Chondrocyte (in vitro differentiated cells): ENCODE results near the gene GMPR. TPM values are rescaled to one million over a fixed set of nuclear protein-coding genes. Genes with fewer than 3 reads are reported as not detected.
"Not testable (repeated sequence)": the region's sequence is repeated elsewhere in the genome, so short reads cannot be mapped to it uniquely, and the experiment has no call there.

Source experiments
- DNase-seq: peaks from one replicate; pipeline ENCODE4 v3.0.0; 2021; ENCODE audit warnings: mixed read lengths, low spot score
- H3K27ac Mint-ChIP-seq: one replicate; pipeline ENCODE4 v1.8.0; 2021; ENCODE audit warnings: mild to moderate bottlenecking, moderate library complexity, mixed read lengths; ENCODE audit not compliant: unreplicated experiment
- H3K27me3 Mint-ChIP-seq: 2 replicates; pipeline ENCODE4 v1.8.0; 2021; ENCODE audit warnings: low read depth, mixed read lengths
- H3K36me3 Mint-ChIP-seq: 2 replicates; pipeline ENCODE4 v1.8.0; 2021; ENCODE audit warnings: low read depth, mixed read lengths
- H3K4me1 Mint-ChIP-seq: 2 replicates; pipeline ENCODE4 v1.8.0; 2021; ENCODE audit warnings: low read depth, mild to moderate bottlenecking, mixed read lengths
- H3K4me3 Mint-ChIP-seq: one replicate; pipeline ENCODE4 v1.8.0; 2021; ENCODE audit warnings: mild to moderate bottlenecking, moderate library complexity, mixed read lengths; ENCODE audit not compliant: unreplicated experiment
- H3K9me3 Mint-ChIP-seq: 2 replicates; pipeline ENCODE4 v1.8.0; 2021; ENCODE audit warnings: low read depth, mixed read lengths
- CTCF ChIP-seq: fragments of 200-600 bp; sonication (generic); IDR thresholded peaks from 2 replicates; pipeline ENCODE4 v1.5.0; 2021; ENCODE audit warnings: antibody characterized with exemption, mild to moderate bottlenecking, moderate library complexity
- total RNA-seq: library from RNA; stranded (reverse); gene quantifications from 3 replicates; pipeline ENCODE4 v1.2.1, GENCODE V29; 2021

Gene GMPR
- total RNA-seq, 1 donor from 2014 or later: 9.7 TPM

- no peaks in the 10 kb centered on the region for H3K9me3 Mint-ChIP-seq
- H3K36me3 Mint-ChIP-seq: no peaks in the 10 kb centered on the region
- H3K27me3 Mint-ChIP-seq: no peaks in the 10 kb centered on the region
- DNase-seq: no peak
- no peak for TF ChIP-seq CTCF
- H3K27ac Mint-ChIP-seq: peak overlapping the region; percentile 66
- no peak overlapping the region for H3K4me3 Mint-ChIP-seq
- peaks cover 29% of the 10 kb centered on the region for H3K4me1 Mint-ChIP-seq
These were observed 21.8 kb upstream of the GMPR start for GRCh38 chr6:16216501-16217155.

DNA sequence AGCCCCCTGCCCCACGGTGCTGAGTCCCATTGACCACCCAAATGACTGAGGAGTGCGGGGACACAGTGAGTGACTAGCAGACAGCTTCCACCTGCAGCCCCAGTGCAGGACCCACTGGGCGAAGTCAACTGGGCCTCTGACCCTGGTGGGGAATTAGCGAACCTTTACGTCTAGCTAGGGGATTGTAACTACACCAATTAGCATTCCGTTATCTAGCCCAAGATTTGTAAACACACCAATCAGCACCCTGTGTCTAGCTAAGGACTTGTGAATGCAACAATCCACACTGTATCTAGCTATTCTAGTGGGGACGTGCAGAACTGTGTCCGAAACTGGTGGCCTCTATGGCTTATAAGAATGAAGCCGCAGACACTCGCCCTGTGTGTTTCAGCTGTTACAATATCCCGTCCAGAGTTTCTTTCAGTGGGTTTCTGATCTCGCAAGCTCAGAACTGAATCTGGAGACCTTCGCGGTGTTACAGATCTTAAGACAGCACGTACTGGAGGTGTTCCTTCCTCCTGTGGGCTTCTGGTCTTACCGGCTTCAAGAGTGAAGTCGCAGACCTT lies 21.1 kb upstream of the GMPR start:
- Mint-ChIP-seq H3K4me1 (peaks cover 29% of the 10 kb centered on the region), H3K4me3 (no peak overlapping the region), H3K9me3 (no peaks in the 10 kb centered on the region), H3K27ac (peak overlapping the region; percentile 8), H3K36me3 (no peaks in the 10 kb centered on the region), H3K27me3 (no peaks in the 10 kb centered on the region)
- DNase-seq: no peak
- TF ChIP-seq CTCF: no peak

DNA sequence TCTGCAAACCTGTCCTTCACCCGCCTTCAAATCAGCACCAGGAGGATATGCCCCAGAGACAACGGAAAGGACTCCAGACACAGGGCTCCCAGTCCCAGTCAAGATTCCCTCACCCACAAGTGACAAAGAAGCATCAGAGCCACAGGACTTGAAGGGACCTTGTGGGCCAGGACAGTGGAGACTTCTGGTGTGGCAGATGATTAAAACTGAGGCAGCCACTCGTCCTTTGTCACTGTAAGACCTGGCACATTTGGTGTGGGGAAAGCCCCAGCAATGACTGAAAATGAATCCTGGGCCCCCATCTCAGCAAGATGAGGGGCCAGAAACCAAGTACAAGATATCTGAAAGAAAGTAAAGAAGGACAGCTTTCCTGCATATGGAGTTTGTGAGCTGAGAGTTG lies 15.6 kb upstream of the GMPR start:
- Mint-ChIP-seq H3K4me3 (no peak overlapping the region), H3K27ac (peak overlapping the region; percentile 10), H3K36me3 (no peaks in the 10 kb centered on the region), H3K4me1 (peaks cover 31% of the 10 kb centered on the region), H3K9me3 (no peaks in the 10 kb centered on the region), H3K27me3 (no peaks in the 10 kb centered on the region)
- no peak for TF ChIP-seq CTCF
- no peak for DNase-seq

DNA sequence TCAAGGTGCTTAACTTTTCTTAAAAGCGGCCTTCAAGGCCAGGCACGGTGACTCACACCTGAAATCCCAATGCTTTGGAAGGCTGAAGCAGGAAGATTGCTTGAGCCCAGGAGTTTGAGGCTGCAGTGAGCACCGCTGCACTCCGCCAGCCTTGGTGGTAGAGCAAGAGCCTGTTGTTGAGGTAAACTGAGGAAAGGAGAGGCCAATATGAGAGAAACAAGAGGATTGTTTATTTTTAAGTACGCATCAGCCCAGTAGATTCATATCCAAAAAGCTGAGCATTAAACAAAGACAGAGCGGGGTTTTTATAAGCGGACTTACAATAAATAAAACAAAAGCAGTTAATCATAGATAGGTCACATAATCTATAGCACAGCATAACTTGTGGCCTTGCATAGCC lies 15.0 kb upstream of the GMPR start:
- peaks cover 31% of the 10 kb centered on the region for H3K4me1 Mint-ChIP-seq
- H3K27me3 Mint-ChIP-seq: no peaks in the 10 kb centered on the region
- no peaks in the 10 kb centered on the region for H3K9me3 Mint-ChIP-seq
- H3K36me3 Mint-ChIP-seq: no peaks in the 10 kb centered on the region
- no peak for TF ChIP-seq CTCF
- no peak for DNase-seq
- H3K27ac Mint-ChIP-seq: peak overlapping the region; percentile 91
- no peak overlapping the region for H3K4me3 Mint-ChIP-seq

- no peaks in the 10 kb centered on the region for H3K9me3 Mint-ChIP-seq
- TF ChIP-seq CTCF: no peak
- H3K27ac Mint-ChIP-seq: no peak overlapping the region
- H3K36me3 Mint-ChIP-seq: no peaks in the 10 kb centered on the region
- H3K4me3 Mint-ChIP-seq: no peak overlapping the region
- DNase-seq: no peak
- H3K27me3 Mint-ChIP-seq: no peaks in the 10 kb centered on the region
- peaks cover 21% of the 10 kb centered on the region for H3K4me1 Mint-ChIP-seq
These were observed 14.0 kb upstream of the GMPR start for GRCh38 chr6:16224409-16224808.

GRCh38 chr6:16225062-16225731 lies 13.2 kb upstream of the GMPR start:
- H3K27me3 Mint-ChIP-seq, DNase-seq, H3K4me3 Mint-ChIP-seq, H3K27ac Mint-ChIP-seq, H3K9me3 Mint-ChIP-seq, H3K36me3 Mint-ChIP-seq: not testable (repeated sequence)
- peaks cover 20% of the 10 kb centered on the region for H3K4me1 Mint-ChIP-seq

DNA sequence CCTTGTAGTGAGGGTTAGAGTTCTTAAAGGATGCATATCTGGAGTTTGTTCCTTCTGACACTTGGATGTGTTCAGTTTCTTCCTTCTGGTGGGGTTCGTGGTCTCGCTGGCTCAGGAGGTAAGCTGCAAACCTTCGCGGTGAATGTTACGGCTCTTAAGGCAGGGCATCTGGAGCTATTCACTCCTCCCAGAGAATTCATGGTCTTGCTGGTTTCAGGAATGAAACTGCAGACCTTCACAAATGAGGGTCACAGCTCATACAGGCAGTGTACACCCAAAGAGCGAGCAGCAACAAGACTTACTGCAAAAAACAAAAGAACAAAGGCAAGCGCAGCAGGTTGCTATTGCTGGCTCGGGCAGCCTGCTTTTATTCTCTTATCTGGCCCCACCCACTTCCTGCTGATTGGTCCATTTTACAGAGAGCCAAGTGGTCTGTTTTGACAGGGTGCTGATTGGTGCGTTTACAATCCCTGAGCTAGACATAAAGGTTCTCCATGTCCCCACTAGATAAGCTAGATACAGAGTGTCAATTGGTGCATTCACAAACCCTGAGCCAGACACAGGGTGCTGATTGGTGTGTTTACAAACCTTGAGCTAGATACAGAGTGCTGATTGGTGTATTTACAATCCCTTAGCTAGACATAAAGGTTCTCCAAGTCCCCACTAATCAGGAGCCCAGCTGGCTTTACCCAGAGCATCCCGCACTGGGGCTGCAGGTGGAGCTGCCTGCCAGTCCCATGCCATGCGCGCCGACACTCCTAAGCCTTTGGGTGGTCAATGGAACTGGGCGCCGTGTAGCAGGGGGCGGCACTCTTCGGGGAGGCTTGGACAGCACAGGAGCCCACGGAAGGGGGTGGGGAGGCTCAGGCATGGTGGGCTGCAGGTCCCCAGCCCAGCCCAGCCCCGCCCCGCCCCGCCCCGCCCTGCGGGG lies 12.0 kb upstream of the GMPR start:
- H3K27me3 Mint-ChIP-seq, H3K4me3 Mint-ChIP-seq, DNase-seq, H3K9me3 Mint-ChIP-seq, H3K36me3 Mint-ChIP-seq, H3K27ac Mint-ChIP-seq: not testable (repeated sequence)
- H3K4me1 Mint-ChIP-seq: peaks cover 20% of the 10 kb centered on the region
